LNCaP clone FGC (cell line): ENCODE data around the gene EDC3.
A peak's percentile ranks its signal among the peaks of the same experiment; 100 is the strongest.

Experiments
- DNase-seq: peaks from one replicate; pipeline ENCODE4 v3.0.0-alpha.2; 2011; ENCODE audit warnings: low read depth
- H3K4me3 ChIP-seq: 2 replicates; pipeline ENCODE4 v1.5.1; 2011; ENCODE audit warnings: mild to moderate bottlenecking, low read depth, low read length, control low read depth
- TF ChIP-seq, protein P1 (sequence below): IDR thresholded peaks from 2 replicates; pipeline ENCODE4 v1.5.1; 2012; ENCODE audit warnings: mild to moderate bottlenecking; ENCODE audit not compliant: control insufficient read depth, insufficient read depth; ENCODE audit errors: extremely low read depth

The EDC3 gene

DNA sequence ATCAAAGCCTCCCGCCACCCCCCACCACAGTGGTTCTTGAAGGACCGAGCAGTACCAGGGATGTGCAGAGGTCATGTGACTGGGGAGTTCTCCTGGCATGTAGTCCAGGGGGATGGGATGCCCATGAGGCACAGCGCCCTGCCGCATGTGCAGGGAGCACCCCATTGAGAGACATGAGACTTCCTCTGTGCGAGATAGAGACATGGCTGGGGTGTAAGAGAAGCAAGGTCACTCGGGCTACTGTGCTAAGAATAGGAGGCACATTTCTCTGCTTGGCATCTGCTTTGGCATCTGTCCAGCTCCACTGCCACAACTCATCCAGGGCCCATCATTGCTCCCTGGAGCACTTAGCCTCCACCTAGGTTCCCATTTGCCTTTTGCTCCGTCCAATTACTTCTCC, 31.9 kb upstream of the EDC3 start:
- DNase-seq: no peak
- TF ChIP-seq, protein P1, sequence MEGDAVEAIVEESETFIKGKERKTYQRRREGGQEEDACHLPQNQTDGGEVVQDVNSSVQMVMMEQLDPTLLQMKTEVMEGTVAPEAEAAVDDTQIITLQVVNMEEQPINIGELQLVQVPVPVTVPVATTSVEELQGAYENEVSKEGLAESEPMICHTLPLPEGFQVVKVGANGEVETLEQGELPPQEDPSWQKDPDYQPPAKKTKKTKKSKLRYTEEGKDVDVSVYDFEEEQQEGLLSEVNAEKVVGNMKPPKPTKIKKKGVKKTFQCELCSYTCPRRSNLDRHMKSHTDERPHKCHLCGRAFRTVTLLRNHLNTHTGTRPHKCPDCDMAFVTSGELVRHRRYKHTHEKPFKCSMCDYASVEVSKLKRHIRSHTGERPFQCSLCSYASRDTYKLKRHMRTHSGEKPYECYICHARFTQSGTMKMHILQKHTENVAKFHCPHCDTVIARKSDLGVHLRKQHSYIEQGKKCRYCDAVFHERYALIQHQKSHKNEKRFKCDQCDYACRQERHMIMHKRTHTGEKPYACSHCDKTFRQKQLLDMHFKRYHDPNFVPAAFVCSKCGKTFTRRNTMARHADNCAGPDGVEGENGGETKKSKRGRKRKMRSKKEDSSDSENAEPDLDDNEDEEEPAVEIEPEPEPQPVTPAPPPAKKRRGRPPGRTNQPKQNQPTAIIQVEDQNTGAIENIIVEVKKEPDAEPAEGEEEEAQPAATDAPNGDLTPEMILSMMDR: no peak
- H3K4me3 ChIP-seq: no peak overlapping the region

DNA sequence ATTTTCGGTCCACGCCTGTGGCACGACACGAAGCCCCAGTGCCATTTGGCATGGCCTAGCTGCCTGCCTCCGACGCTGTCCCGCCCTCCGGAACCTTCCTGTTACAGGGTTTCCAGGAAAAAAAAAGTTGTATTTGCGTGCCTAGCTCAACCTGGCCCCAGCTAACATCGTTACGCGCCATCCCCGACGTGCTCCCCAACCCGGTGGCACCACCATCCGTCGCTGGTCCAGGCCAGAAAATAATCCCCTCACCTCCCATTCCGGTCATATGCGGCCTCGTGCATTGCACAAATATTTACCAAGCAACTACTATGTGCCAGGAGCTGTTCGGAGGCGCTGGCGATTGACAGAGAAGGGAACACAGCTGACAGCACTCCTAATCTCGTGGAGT, 30.9 kb upstream of the EDC3 start:
- H3K4me3 ChIP-seq: no peak overlapping the region

DNA sequence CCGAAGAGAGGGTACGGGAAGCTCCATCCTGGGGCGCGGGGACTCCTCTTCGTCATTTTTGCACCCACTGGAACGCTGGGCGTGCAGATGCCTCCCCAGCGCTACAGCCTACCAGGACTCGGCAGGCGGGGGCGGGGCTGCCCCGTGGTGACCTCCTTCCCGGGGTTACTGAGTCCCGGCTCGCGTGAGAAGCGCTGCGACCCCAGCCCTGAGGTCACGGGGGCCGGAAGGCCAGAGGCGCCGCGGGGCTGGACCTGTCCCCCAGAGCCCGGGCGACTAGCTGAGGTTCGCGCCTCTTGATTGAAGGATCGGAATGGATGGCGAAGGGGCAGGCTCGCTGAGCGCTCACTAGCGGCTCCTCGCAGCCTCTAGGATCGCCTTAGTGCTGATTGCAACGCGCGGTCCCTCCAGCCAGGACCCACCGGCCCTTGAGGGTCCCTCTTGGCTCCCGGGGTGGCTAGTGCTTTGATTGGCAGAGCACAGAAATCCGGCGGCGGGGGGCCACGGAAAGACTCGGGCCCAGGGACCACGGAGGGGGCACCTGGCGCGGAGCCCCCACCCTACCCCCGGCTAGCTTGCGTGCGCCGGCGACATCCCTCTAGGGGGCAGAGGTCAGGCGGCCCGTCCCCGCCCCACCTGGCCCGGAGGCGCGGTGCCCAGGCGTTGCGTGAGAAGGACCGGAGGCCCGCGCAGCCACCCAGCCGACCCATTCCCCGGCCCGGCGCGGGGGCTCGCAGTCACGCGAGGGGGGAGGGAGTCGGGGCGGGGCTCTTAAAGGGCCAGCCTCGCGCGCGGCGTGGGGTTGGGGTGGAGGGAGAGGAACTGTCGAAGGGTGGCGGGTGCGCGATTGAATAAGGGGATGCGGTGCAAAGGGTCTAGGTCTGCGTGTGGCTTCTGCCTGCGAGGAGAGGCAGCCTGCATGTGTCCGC, 30.3 kb upstream of the EDC3 start:
- H3K4me3 ChIP-seq: peak overlapping the region; percentile 54
- DNase-seq: no peak
- TF ChIP-seq, protein P1: 0 out of 2 replicates have a peak, but pooled peaks have one; percentile 0

More for the DNA sequence above, 30.9 kb upstream of the EDC3 start:
- no peak for DNase-seq
- TF ChIP-seq, protein P1: no peak

DNA sequence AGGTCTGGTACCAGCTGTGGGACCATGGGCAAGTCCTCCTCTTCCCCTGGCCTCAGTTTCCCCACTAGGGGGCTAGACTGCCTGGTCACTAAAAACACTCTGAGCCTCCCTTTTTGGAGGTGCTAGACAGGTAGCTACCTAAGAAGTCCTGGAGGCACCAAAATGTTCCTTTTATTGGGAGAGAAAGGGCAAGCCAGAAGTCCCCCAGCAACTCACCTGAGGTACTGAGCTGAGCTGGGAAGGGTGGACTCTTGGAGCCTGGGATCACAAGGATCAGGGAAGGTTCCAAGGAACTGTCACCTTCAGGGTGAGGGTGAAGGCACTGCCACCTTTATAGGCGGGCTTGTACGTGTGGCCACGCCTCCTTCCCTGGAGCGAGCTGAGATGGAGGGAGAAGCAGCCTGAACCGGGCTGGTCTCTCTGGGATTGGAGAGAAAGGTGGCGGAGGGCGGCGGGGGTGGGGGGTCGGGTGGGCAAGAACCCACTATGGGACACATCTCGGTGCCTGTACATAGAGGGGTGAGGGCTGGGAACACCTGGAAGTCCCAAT, 29.5 kb upstream of the EDC3 start, which contains the start of gene CYP1A1:
CYP1A1 (minus strand) TSS at position 304 of the 550 bp plus-strand sequence. CDS start 2,431 bp downstream, outside the sequence.
- DNase-seq: peak; percentile 7
- peak within 1 kb of the TSS; percentile 54 for H3K4me3 ChIP-seq
- TF ChIP-seq, protein P1: no peak

DNA sequence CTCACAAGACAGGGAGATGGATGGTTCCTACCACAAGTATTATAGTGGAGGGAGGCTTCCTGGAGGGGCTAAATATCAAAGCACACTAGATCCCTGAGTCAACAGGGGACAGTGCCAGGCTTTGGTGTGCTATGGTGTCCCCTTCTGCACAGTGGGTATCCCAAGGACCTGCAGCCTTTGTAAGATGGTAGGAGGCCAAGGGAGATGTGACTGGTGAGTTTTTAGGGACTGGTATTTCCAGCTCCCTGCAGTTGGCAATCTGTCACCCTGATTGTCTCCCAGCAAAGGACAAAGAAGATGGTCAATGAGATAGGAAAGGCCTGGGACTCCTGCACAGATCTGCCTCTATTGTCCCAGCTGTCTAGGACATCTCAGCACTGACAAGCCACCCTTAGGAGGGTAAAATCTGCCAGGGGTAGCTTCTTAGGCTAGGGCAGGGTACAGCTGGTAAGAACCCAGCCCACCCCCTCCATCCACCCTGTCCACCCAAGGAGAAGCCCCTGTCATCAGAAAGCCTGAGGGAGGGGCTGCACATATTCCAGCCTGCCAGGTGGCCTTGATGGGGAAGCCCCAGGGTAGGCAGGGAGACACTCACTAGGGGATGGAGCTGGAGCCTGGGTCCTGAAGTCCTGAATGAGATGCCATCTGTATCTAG, 28.9 kb upstream of the EDC3 start:
- H3K4me3 ChIP-seq: no peak overlapping the region
- peak; percentile 35 for DNase-seq
- TF ChIP-seq, protein P1: no peak

DNA sequence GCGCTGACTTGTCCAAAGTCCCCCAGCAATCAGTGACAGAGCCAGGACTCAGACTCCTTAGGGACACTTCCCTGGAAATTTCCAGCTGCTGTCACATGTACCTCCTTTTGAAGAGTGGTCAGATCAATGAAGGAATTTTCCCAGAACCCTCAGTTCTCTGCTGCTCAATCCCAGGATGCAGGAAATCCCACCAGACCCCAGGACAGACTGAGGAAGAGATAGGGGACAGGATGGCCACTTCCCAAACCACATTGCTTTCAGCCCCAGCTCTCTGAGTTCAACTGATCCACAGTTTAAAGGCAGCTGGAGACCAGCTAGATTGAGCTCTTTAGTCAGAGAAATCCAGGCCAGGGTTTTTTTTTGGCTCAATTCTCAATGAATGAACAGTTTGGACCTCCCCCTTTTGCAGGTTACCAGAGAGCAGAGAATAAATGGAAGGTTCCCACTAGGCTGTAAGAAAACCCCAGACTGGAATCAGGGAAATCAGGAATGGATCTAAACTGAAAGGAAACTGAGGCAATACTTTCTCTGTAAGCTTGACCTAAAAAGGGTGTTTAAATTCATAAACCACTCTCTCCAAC, 28.0 kb upstream of the EDC3 start:
- peak; percentile 22 for DNase-seq
- no peak overlapping the region for H3K4me3 ChIP-seq
- TF ChIP-seq, protein P1: no peak
